Skeletal muscle tissue (tissue), 4 donors: Measurements from ENCODE around the gene MALRD1. TPM values are rescaled to one million over a fixed set of nuclear protein-coding genes. Genes with fewer than 3 reads are reported as not detected.

Experiments used
- H3K27ac ChIP-seq: one replicate; pipeline ENCODE4 v1.7.0; 2013; ENCODE audit warnings: mild to moderate bottlenecking, low read depth, low read length, inconsistent platforms
- H3K27me3 ChIP-seq, 3 donors: one replicate each; pipeline ENCODE4 v1.7.0; 2013; ENCODE audit warnings: low read length in 3 of 3; ENCODE audit not compliant: control insufficient read depth in 3 of 3, insufficient read depth in 3 of 3
- H3K36me3 ChIP-seq, 3 donors: one replicate each; pipeline ENCODE4 v1.7.0; 2013; ENCODE audit warnings: low read length in 3 of 3; ENCODE audit not compliant: control insufficient read depth in 3 of 3, insufficient read depth in 3 of 3
- H3K4me1 ChIP-seq, 3 donors: one replicate each; pipeline ENCODE4 v1.7.0; 2013; ENCODE audit warnings: low read length in 3 of 3, mild to moderate bottlenecking in 3 of 3; ENCODE audit not compliant: control insufficient read depth in 3 of 3, insufficient read depth in 3 of 3
- H3K4me3 ChIP-seq, 3 donors: one replicate each; pipeline ENCODE4 v1.7.0; 2013; ENCODE audit warnings: low read length in 3 of 3
- H3K9ac ChIP-seq, 3 donors: one replicate each; pipeline ENCODE4 v1.7.0; 2013; ENCODE audit warnings: low read length in 3 of 3, mild to moderate bottlenecking in 3 of 3, moderate library complexity in 2 of 3, low read depth in 1 of 3
- H3K9me3 ChIP-seq, 3 donors: one replicate each; pipeline ENCODE4 v1.7.0; 2013; ENCODE audit warnings: low read length in 3 of 3; ENCODE audit not compliant: control insufficient read depth in 3 of 3
- total RNA-seq: library from RNA; depleted of rRNA; stranded (reverse); fragments of >200 nt; gene quantifications from one replicate; pipeline ENCODE4 v1.2.3, GENCODE V29; 2014
- donor health status: Osteomylitis.

MALRD1 gene
- total RNA-seq, 1 donor from 2014 or later, result 2.1 TPM

DNA sequence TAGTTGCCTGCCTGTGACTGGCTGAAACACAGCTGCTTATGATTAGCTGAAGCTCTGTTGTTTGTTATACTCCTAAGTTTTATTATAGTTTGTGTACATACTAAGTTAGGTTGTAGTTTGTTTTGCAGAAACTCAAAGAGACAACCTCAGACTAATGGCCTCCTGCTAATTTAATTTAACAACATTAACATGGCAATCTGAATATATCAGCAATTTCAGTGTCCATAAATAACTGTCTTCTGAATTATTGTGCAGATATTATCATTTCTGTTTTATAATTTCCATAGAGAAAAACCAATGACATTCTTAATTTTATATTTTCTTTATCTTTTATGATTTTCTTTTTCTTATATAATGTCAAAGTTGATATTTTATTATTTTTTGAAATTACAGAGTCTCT, 469.5 kb downstream of the MALRD1 start:
- H3K9ac ChIP-seq, result no peak overlapping the region
- no peaks in the 10 kb centered on the region for H3K36me3 ChIP-seq
- H3K4me1 ChIP-seq, result no peaks in the 10 kb centered on the region
- H3K9me3 ChIP-seq, result peaks cover 0 to 4% (median 0%) of the 10 kb centered on the region in 3 donors
- no peaks in the 10 kb centered on the region for H3K27me3 ChIP-seq
- no peak overlapping the region for H3K4me3 ChIP-seq
- H3K27ac ChIP-seq, result no peak overlapping the region

DNA sequence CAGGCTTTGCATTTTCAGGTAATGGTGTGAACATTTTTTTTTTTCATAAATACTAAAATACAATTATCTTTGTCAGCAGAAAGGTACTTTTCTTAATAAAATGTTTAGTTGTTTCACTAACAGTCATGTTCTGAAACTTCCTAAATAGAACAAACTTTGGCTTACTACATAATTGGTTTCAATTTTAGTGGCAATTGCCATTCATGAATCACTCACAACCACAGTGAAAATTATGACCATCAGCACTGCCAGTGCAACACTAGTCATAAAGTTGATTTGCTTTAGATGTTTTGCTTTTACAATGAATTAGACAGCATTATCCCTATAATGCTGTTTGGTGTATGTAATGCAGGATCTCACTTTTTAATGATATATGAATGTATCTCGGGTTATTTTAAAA, 470.0 kb downstream of the MALRD1 start:
- Histone ChIP-seq H3K27ac (no peak overlapping the region), H3K4me3 (no peak overlapping the region), H3K9me3 (peaks cover 0 to 4% (median 0%) of the 10 kb centered on the region in 3 donors), H3K27me3 (no peaks in the 10 kb centered on the region), H3K36me3 (no peaks in the 10 kb centered on the region), H3K9ac (no peak overlapping the region), H3K4me1 (no peaks in the 10 kb centered on the region)

DNA sequence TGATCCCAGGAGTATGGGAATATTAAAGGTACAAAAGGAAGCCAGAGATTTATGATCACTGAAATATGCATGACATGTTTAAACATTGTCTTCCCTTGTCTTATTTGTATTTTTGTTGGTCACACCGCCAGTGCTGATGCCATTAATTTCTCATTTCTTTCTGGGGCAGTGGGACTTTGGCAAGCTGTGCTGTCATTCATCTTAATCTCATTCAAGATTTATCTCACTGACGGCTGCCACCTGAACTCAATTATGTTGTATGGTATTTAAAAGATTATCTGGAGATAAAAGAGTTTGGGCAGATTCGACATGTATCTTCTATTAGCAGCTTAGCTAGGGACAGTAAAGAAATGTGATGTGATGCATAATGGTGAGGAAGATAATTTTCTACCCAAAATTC, 482.7 kb downstream of the MALRD1 start:
- H3K9ac ChIP-seq, result no peak overlapping the region
- no peaks in the 10 kb centered on the region for H3K9me3 ChIP-seq
- no peak overlapping the region for H3K27ac ChIP-seq
- H3K27me3 ChIP-seq, result no peaks in the 10 kb centered on the region
- no peaks in the 10 kb centered on the region for H3K36me3 ChIP-seq
- H3K4me1 ChIP-seq, result no peaks in the 10 kb centered on the region
- H3K4me3 ChIP-seq, result no peak overlapping the region

DNA sequence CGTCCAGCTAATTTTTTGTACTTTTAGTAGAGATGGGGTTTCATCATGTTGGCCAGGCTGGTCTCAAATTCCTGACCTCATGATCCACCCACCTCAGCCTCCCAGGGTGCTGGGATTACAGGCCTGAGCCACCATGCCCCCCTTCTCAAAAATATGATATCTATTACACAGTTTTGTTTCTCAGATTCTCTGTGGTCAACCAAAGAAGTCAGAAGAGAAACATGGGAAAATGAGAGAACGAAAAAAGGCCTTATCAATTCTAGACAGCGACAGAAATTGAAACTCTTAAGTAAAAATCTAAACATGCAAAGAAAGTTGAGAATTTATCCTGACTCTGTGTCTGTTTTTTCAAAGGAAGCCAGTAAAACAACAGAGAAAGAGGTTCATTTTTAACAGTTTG, 483.8 kb downstream of the MALRD1 start:
- no peaks in the 10 kb centered on the region for H3K36me3 ChIP-seq

GRCh38 chr10:19541299-19541698, 492.7 kb downstream of the MALRD1 start:
- H3K4me1 ChIP-seq, result no peaks in the 10 kb centered on the region
- H3K9me3 ChIP-seq, result no peaks in the 10 kb centered on the region
- H3K27ac ChIP-seq, result no peak overlapping the region
- H3K4me3 ChIP-seq, result no peak overlapping the region
- H3K9ac ChIP-seq, result no peak overlapping the region
- no peaks in the 10 kb centered on the region for H3K27me3 ChIP-seq
- no peaks in the 10 kb centered on the region for H3K36me3 ChIP-seq

More for the DNA sequence above, 483.8 kb downstream of the MALRD1 start:
- Histone ChIP-seq H3K27ac (no peak overlapping the region), H3K27me3 (no peaks in the 10 kb centered on the region), H3K4me1 (no peaks in the 10 kb centered on the region), H3K9me3 (no peaks in the 10 kb centered on the region), H3K4me3 (no peak overlapping the region), H3K9ac (no peak overlapping the region)

- H3K4me1 ChIP-seq, result no peaks in the 10 kb centered on the region
- no peaks in the 10 kb centered on the region for H3K9me3 ChIP-seq
- H3K27me3 ChIP-seq, result no peaks in the 10 kb centered on the region
- no peak overlapping the region for H3K27ac ChIP-seq
- no peak overlapping the region for H3K4me3 ChIP-seq
- no peak overlapping the region for H3K9ac ChIP-seq
- H3K36me3 ChIP-seq, result no peaks in the 10 kb centered on the region
Observed at GRCh38 chr10:19546224-19546623, 497.6 kb downstream of the MALRD1 start.

DNA sequence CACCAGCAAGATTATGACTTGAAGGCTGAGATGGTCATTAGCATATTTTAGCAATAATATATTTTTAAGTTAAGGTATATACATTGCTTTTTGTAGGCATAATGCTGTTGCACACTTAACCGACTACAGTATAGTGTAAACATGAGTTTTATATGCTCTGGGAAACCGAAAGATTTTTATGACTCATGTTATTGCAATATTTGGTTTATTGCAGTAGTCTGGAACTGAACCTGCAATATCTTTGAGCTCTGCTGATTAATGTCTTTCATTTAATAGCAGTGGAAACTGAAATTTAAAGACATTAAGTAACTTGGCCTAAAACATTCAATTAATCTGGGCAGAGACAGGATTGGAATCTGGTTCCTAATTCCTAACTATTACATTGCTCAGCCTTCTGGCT, 500.9 kb downstream of the MALRD1 start:
- Histone ChIP-seq H3K9ac (no peak overlapping the region), H3K27me3 (no peaks in the 10 kb centered on the region), H3K4me1 (no peaks in the 10 kb centered on the region), H3K27ac (no peak overlapping the region), H3K4me3 (no peak overlapping the region), H3K9me3 (no peaks in the 10 kb centered on the region), H3K36me3 (no peaks in the 10 kb centered on the region)

DNA sequence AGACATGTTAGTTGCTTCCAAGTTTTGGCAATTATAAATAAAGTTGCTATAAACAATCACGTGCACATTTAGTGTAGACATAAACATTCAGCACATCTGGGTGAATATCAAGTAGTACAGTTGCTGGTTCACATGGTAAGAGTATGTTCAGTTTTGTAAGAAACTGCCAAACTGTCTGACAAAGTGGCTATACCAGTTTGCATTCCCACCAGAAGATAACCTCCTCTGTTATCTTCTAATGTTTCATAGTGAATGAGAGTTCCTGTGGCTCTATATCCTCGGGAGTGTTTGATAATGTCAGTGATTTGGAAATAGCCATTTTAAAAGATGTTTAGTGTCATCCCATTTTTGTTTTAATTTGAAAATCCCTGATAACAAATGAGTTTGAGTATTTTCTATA, 508.1 kb downstream of the MALRD1 start:
- Histone ChIP-seq H3K9ac (no peak overlapping the region), H3K27me3 (no peaks in the 10 kb centered on the region), H3K4me3 (no peak overlapping the region)

DNA sequence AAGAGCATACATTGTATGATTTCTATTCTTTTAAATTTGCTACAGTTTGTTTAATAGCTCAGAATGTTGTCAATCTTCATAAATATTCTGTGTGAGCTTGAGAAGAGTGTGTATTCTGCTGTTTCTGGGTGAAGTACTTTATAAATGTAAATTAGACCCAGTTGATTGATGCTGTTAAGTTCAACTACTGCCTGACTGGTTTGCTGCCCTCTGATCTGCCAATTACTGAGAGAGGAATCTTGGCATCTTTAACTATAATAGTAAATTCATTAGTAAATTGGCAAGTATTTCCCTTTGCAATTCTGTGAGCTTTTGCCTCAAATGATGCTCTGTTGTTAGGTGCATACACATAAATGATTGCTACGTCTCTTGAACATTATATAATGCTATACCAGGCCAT, 512.6 kb downstream of the MALRD1 start:
- Histone ChIP-seq H3K4me3 (no peak overlapping the region), H3K27me3 (no peaks in the 10 kb centered on the region), H3K27ac (no peak overlapping the region), H3K4me1 (peaks cover 0 to 6% (median 0%) of the 10 kb centered on the region in 3 donors), H3K36me3 (no peaks in the 10 kb centered on the region), H3K9me3 (peaks cover 0 to 1% (median 0%) of the 10 kb centered on the region in 3 donors), H3K9ac (no peak overlapping the region)

More for the DNA sequence above, 508.1 kb downstream of the MALRD1 start:
- no peak overlapping the region for H3K27ac ChIP-seq
- H3K36me3 ChIP-seq, result no peaks in the 10 kb centered on the region
- peaks cover 0 to 3% (median 0%) of the 10 kb centered on the region in 3 donors for H3K9me3 ChIP-seq
- H3K4me1 ChIP-seq, result no peaks in the 10 kb centered on the region

- Histone ChIP-seq H3K27ac (no peak overlapping the region), H3K4me1 (peaks cover 0 to 6% (median 0%) of the 10 kb centered on the region in 3 donors), H3K9ac (peak overlapping the region in 1 of 3 donors; percentile 16), H3K4me3 (no peak overlapping the region), H3K9me3 (no peaks in the 10 kb centered on the region), H3K36me3 (no peaks in the 10 kb centered on the region), H3K27me3 (no peaks in the 10 kb centered on the region)
Observed at GRCh38 chr10:19563388-19564141, 515.0 kb downstream of the MALRD1 start.
